GM18499 (cell line): ENCODE results near the gene TRIM24.

Experiments
- ATAC-seq: cut with Tn5 transposase; IDR thresholded peaks from one replicate; pipeline ENCODE4 v1.9.1; 2021; ENCODE audit warnings: moderate number of reproducible peaks; ENCODE audit not compliant: insufficient read depth, unreplicated experiment

The TRIM24 gene

DNA sequence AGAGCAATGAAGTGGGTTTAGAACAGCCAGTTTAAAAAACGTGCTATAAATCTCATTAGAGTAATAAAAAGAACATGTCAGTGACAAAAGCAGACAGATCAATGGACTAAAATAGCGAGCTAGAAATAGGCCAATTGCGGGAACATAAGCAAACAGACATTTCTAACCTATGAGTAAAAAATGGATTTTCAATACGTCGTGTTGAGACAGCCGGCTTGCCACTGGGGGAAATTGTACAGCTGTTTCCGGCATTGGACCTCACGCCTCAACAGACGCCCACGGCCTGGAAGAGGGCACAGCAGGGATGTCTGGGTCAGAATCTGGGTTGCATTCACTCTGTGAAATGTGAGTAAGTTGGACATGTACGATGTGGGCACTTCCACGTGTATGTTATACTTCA, 148.2 kb downstream of the TRIM24 start:
- ATAC-seq, result no peak

DNA sequence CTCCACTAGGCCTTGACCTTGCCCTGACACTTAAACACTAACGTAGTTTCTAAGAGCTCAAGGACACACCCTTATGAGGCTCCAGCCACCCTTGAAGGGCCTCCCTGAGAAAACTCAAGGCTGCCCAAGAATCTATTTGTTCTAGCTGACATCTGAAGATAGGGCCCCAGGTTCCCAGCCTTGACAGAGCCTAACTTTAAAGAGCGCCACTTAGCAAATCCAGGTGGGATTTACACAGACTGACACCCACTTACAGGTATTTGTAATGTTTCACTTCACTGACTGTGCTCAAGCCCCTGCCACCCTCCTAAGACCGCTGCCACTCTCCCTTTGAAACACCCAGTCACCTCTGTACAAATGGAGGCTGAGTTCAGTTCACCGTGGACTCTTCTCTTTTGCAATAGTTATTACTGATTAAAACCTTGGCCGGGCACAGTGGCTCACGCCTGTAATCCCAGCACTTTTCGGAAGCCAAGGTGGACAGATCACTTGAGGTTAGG, 150.7 kb downstream of the TRIM24 start:
- no peak for ATAC-seq

DNA sequence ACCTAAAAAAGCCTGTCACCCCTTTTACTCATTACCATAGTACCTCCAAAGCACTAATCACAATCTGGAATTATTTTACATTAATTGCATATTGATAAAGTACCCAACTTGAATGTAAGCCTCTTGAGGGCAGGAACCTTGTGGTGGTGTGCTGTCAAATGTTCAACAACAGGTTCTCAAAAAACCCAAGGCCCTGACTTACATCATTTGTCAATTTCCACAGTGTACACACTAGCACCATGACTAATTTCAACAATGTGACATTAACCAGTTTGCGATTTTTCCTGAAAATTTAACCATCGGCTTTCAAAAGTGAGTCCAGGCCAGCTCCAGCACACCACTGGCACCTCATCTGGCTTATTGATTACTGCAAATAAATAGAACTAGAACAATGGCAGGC, 153.6 kb downstream of the TRIM24 start:
- no peak for ATAC-seq

DNA sequence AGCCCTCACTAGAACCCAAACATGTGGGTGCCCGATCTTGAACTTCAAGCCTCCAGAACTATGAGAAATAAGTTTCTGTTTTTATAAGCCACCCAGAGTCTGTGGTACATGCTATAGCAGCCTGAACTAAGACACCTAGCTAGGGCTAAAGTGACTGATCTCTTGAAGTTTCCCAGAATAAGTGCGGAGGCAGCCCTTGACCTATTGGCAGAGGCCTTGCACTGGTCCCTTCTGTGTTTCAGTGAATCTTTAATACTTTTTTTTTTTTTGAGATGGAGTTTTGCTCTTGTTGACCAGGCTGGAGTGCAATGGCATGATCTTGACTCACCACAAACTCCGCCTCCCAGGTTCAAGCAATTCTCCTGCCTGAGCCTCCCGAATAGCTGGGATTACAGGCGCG, 156.0 kb downstream of the TRIM24 start:
- no peak for ATAC-seq

DNA sequence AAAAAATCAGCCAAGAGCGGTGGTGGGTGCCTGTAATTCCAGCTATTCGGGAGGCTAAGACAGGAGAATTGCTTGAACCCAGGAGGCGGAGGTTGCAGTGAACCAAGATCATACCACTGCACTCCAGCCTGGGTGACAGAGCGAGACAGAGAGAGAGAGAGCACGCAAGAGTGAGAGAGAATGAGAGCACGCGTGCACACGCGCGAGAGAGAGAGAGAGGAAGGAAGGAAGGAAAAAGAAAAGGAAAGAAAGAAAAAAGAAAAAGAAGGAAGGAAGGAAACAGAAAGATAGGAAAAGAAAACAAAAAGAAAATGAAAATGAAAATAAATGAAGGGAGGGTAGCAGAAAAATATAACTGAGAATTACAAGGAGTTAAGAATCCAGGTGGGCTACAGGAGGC, 158.4 kb downstream of the TRIM24 start:
- ATAC-seq, result no peak

DNA sequence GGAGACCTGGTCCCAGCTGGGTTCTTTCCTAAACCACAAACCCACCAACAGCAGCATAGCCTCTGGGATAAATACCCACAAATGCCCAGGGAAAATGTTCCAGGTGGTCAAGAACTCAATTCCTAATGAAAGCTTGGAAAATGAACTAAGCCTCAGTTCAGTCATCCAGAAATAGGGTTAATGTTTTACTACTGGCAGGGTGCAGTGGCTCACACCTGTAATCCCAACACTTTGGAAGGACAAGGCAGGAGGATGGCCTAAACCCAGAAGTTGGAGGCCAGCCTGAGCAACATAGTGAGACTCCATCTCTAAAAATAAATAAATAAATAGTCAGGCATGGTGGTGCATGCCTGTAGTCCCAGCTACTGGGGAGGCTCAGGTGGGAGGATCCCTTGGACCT, 158.9 kb downstream of the TRIM24 start:
- ATAC-seq, result no peak

DNA sequence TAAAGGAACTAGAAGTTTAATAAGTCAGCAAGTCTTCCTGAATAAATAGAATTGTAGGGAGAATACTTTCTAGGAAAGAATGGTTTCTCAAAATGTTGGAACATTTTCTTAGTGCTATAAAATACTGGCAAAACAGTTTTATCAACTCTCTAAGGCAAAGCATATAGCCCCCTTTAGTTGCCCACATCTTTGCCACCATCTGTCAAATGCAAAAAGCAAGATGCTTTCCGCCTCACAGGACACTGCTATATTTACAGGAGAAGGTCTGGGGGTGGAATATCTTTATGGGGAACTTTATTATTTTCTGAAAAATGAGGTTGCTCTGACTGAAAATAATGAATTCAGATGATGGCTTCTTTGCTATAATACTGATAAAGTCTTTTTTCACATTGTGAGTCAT, 162.8 kb downstream of the TRIM24 start:
- ATAC-seq, result no peak

DNA sequence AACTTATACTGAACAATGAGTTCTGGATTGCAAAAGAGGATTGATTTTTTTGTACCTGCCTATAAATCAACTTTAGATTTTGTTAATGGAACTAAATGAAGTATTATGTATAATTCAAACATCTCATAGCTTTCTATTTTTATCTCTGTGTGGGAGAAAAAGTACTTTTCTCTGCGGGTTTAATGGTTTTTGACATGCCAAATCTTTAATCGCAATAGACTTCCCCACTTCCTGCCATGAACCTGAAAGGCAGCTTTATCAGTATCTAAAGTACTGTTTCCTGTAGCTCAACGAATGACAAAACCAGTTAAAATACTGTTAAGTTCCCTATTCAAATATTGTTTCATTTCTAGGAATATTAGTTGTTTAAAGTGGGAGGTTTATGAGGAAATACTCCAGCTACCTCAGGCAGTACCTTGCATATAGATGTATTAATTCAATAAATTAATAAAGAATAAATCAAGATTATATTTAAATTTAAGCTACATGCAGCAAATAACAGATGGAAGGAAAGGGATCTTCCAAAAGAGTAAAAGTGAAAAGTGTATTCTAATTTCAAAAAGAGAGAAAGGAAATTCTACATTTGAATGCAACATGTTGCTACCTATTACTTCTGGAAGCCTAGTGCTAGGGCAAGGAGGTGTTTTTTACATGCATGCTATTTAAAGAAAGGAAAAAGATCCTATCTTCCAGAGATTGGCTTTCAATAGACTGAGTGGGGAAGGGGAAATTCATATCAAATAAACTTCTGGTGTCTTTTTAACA, 165.2 kb downstream of the TRIM24 start:
- ATAC-seq, result no peak

DNA sequence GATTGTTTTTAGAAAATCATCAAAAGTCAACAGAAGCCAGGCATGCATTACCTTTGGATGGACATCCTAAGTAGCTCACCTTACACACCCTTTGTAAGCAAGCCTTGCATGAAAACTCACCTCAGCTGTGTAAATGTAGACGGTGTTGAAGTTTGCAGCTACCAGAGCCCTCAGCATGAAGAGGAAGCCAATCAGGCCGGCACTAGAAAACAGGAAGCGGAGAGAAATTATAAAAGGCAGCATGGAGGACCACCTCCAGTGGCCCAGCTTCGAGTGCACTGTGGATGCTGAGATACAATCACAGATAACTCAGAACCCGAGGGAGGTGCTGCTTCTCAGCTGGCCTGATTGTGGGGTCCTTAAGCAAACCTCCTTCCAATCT, 165.8 kb downstream of the TRIM24 start:
- no peak for ATAC-seq

DNA sequence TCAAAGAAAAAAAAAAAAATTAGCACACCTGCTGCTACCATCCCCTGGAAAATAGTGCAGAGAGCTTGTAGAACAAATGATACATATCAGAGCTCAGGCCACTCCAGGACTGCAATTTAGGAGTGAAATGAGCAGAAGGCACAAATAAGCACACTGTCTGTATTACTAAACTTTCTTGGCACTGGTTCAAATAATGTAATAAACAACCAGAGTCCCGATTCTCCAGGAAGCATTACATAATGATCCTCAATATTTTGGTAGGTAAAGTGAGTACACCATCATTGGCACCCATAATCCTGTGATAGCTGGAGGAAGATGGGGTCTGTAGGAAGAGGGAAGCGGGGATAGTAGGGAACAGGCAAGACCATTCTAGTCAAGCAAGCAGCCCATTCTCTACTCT, 166.8 kb downstream of the TRIM24 start:
- ATAC-seq, result no peak

DNA sequence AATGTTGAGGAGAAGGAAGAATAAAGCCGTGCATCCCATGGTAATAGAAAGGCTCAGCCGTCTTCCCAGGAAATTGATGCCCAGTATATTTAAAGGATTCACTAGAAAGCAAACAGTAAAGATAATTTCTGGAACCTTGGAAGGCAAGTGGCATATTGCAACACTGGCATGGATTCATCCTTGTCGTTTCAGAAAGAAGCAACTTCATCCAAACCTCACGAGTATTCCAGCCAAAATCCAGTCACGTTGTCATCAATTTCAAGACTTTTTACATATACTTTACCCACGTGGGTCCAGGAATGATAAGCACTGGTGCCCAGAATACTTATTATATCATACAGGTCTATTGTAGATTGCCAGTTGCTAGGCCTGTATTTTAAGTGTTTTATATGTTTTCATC, 167.3 kb downstream of the TRIM24 start:
- no peak for ATAC-seq

DNA sequence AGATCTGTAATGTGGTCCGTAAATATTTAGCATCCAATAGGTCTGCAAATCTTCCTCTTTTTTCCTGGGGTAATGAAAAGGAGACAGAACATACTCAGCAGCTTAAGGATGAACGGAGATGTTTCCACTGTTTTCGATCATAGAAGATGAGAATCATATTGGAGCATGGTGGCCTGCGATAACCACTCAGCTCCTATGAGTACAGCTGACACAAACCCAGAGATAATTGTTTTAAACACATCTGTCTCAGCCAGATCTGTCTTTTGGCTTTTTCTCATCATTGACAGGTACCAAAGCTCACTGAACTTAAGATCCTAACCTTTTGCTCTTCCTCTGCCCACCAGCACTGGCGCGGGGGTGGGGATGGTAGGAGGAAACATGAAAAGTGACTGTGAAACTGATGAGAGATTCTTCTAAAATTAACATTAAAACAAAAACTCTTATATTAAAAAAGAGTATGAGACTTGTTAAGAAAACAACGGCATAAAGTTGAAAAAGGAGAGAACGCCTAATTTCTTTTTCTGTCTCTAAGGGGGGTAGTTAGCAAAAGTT, 170.1 kb downstream of the TRIM24 start:
- ATAC-seq, result no peak

DNA sequence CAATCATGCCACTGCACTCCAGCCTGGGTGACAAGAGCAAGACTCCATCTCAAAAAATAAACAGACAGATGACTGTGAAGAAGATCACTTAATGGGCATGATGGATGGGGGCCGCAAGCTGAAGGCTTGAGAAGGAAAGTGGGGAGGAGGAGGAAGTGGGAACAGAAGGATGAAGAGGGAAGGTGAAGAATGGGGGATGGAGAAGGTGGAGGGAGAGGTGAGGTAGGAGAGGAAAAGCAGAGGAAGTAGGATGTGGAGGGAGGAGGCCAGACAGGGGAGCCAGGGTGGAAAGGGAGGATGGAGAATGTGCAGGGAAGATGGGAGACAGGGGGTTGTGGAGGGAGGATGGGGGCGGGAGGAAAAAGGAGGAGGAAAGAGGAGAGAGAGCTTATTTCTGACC, 172.3 kb downstream of the TRIM24 start:
- ATAC-seq, result no peak

DNA sequence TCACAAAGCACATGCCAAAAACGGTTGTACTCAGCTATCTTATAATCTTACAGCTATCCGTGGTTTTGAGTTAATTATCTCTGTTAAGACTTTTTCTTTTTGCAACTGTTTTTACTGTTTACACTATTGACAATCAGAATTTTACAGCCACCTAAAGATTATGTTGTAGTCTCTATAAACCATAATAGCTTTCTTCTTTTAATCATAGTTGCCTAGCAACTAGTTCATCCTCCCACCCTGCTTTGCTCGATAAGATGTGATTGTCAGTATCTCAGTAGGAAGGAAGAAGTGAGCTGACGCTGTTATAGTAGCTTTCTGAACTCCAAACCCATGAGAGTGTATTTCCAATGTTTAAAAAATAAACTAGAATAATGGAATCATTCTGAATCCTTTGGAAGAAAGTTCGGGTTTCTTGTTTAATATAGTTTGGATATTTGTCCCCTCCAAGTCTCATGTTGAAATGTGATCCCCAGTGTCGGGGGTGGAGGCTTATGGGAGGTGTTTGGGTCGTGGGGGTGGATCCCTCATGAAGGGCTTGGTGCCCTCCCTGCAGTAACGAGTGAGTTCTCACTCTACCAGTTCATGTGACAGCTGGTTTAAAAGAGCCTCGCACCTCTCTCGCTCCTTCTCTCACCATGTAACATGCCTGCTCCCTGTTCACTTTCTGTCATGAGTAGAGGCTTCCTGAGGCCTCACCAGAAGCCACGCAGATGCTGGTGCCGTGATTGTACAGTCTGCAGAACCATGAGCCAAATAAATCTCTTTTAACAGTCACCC, 173.0 kb downstream of the TRIM24 start:
- ATAC-seq, result no peak
